GM18499 (cell line): ENCODE measurements around the gene TPX2.

Source experiments
- ATAC-seq: cut with Tn5 transposase; IDR thresholded peaks from one replicate; pipeline ENCODE4 v1.9.1; 2021; ENCODE audit warnings: moderate number of reproducible peaks; ENCODE audit not compliant: insufficient read depth, unreplicated experiment

TPX2 gene

DNA sequence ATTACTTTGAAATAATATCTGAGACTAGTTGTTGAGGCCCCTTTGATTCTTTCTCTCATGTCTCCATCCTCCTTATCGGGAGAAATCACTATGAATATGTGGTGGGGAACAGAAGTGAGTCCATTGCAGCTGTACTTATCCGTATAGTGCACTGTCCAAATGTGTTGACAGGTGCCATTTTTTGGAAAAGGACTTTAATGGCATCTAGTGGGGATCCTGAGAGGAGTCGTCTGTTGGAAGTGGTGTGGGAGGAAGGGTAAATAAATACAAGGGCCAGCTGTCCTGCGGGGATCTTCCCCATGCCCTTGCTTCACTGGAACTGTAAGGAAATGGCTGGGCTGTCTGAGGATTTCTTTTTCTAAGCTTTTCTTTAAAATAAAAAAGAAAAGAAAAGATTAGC is 19.4 kb downstream of the TPX2 start:
- ATAC-seq, result no peak

GRCh38 chr20:31758991-31759390 is 19.9 kb downstream of the TPX2 start:
- ATAC-seq, result no peak

- no peak for ATAC-seq
Observed at GRCh38 chr20:31759836-31760518, 20.9 kb downstream of the TPX2 start.

DNA sequence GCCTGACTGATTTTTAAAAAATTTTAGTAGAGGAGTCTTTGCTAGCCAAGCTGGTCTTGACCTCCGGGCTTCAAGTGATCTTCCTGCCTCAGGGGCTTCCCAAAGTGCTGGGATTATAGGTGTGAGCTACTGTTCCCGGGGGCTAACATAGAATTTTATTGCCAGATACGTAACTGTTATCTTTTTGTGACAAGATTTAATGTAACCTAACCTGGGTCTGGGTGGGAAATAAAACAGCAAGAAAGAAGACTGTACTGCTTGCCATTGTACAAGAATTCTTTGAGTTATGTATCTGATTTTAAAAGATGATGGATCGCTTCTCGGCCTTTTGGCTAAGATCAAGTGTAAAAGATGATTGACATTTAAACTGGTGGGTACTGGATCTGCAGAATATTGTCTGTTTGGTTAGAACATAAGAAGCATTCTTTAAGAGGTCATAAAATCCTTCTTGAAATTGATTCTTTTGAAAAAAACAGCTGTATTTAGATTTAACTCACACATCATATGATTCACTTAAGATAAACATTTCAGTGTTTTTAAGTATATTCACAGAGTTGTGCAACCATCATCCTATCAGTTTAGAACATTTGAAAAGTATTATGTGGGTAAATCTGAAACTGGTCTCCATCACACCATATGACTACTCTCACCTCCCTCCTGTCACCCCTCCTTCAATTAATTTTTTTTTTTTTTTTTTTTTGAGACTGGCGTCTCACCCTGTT is 21.6 kb downstream of the TPX2 start:
- ATAC-seq, result no peak

GRCh38 chr20:31764641-31765305 is 25.7 kb downstream of the TPX2 start:
- no peak for ATAC-seq

- ATAC-seq, result no peak
Observed at GRCh38 chr20:31767805-31768204, 28.7 kb downstream of the TPX2 start.

DNA sequence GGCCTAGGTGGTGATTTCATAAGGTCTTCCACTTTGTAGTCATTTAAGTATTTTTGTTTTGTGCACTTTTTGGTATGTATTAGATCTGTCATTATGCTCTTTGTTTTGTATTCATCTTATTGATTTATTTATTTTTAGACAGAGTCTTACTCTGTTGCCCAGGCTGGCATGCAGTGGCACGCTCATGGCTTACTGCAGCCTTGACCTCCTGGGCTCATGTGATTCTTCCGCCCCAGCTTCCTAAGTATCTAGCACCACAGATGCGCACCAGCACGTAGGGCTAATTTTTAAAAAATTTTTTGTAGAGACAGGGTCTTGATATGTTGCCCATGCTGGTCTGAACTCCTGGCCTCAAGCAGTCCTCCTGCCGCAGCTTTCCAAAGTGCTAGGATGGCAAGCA is 30.6 kb downstream of the TPX2 start:
- no peak for ATAC-seq

DNA sequence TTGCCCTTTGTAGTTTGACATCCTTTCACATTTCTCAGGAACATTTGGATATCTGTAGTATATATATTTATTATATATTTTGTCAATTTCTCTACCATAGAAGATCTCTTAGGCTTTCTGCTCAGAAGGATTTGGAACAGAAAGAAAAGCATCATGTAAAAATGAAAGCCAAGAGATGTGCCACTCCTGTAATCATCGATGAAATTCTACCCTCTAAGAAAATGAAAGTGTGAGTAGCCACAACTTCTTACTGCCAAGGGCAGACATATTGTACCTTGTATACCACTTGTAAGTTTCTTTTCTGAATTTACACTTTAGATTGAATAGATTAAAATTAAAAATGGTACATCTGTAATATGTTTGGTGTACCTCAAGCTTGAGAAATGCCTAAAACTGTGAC is 31.2 kb downstream of the TPX2 start:
- ATAC-seq, result no peak

DNA sequence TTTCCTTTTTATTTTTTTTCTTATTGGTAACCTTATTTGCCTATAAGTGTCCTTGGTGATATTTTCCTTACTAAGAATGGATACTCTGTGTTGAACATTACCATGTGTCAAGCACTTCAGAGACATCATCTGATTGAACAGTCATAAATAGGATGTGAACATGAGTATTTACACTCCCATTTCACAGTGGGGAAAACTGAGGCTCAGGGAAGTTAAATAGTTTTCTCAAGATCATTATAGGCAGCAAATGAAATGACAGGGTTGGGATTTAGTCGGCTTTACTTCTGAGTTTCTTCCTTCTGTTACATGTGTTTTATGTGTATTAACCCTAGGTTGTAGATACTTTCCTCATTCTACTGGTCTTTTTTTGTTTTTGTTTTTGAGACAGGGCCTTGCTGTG is 35.3 kb downstream of the TPX2 start:
- ATAC-seq, result no peak

- no peak for ATAC-seq
Observed at GRCh38 chr20:31780839-31781238, 41.7 kb downstream of the TPX2 start.

DNA sequence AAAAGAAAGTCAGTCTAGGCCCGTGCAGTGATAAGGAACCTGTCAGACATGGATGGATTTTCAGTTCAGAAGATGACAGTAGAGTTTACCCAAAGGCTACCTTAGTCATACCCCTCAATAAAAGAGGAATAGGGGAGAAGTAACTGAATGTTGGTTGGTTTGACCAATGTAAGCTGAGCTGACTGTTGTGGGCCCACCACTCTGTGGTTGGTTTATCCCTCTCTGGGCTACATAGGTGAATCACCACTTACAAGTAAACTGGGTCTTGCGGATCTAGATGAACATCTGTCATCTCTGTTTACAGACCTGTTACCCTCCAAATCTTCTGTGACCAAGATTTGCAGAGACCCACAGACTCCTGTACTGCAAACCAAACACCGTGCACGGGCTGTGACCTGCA is 42.9 kb downstream of the TPX2 start:
- no peak for ATAC-seq

DNA sequence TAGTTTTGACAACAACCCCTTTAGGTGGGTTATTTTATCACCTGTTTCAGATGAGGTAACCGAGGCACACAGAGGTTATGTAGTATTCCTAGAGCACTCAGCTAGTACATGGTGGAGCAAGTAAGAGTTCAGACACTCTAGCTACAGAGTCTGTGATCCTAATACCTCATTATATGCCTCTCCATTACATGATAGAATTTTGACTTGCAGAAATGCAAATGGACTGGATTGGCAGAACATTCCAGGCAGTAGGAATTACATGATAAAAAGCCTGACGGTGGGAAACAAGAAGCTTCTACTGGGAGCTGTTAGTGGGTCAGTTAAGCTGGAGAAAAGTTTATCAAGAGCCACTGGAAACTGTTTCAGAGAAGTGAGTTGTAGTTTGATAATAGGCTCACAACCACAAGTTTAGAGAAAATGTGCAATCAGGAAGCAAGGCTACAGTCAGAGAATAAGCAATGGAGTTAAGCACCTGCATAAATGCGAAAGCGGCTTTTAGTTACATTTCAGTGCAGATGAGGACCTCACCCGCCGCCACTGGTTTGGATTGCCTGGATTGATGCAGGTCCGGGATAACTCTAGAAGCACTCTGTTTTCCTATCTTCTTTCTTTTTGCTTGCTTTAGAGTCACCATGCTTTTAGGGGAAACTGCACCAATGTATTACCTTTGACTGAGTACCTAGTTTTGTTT is 45.4 kb downstream of the TPX2 start:
- ATAC-seq, result no peak

- no peak for ATAC-seq
Observed at GRCh38 chr20:31785089-31785488, 46.0 kb downstream of the TPX2 start.

GRCh38 chr20:31788578-31788977 is 49.5 kb downstream of the TPX2 start:
- no peak for ATAC-seq

DNA sequence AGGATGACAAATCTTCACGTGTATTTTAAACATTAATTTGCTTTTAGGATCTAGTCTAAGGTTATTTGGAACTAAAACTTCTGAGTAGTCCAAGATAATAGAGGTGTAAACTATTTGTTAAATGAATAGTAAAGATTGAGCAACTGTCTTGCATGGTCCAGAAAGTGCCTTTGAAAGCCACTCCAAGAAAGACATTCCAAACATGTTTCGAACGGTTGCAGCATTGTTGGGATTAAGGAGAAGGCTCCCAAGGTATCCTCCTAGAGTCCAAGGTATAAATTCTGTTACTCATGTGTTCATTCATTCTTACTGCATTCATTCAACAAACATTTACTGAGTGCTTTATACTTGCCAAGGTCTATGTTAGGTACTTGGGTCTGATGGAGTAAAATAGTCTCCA is 51.3 kb downstream of the TPX2 start:
- ATAC-seq, result no peak

- no peak for ATAC-seq
Observed at GRCh38 chr20:31797364-31797763, 58.3 kb downstream of the TPX2 start.

DNA sequence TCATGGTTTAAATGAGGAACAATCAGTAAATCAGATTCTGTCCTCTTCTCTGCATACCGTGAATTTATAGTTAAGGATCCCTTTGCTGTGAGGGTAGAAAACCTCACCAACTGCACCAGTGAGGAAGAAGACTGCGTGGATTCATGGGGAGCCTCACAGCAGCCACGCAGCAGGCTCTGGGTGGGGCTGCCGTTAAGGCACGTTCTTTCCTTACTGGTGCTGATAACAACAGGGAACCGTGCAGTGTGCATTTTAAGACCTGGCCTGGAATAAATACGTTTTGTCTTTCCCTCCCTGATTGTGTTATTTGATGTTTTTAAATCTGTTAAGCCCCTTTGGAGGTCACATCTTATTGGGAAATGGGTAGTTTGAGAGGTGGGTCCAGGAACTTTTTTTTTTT is 62.4 kb downstream of the TPX2 start:
- ATAC-seq, result no peak

GRCh38 chr20:31803552-31804291 is 64.6 kb downstream of the TPX2 start:
- ATAC-seq, result no peak

DNA sequence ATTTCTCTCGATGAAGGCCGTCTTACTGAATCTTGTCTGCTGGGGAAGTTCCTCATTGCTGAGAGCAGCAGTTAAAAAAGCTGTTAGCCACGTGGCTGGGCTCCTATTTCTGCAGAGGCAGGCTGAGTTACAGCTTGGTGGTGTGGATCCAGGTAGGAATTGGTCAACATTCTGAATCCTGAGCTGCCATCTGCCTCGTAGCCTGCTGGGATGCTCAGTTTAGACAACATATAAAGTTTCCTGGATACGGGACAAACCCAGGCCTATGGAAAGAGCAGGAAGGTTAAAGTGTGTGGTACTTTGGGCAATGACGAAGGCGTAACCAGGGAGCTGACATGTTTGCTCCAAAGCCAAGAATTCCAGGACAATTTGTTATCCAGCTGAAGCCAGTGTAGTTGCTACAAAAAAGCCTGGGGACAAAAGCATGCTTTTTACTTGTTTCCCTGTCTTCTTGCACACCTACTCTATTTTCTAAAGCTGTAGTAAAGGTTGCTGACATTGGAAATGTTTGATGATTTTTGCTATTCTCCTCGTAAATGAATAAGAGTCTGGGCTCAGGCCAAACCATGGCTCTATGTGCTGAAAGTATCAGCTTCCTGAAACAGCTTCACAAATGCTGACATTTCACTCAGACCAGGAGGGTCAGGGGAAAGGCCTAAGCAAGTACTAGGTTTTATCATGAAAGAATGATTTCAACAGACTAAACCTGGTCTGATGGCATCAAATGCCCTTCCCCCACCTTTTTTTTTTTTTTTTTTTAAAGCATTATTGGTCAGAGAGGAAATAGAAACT is 67.7 kb downstream of the TPX2 start:
- no peak for ATAC-seq

DNA sequence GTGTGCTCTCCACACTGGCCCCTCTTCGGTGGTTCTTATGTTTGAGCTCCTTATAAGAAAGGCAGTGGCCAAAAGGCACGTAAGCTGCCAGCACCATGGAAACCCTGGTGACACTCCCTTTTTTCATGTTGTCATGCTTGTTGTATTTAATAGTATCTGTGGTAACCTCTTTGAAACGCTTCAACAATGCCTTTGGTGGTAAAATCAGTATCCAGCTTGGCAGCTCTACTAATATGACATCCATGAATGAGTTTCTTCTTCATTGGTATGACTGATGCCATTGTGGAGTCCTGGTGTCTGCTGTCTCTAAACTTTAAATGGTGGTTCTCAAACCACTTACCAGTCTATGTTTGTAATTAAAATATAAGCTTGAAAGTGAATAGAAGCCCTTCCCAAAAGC is 69.4 kb downstream of the TPX2 start:
- ATAC-seq, result no peak
